Measurements from ENCODE around the gene L3MBTL4. TPM values are rescaled to one million over a fixed set of nuclear protein-coding genes. Genes with fewer than 3 reads are reported as not detected.

L3MBTL4 gene
- total and polyA plus RNA-seq, 9 of the 15 experiments (the other 6 are each of a cell fraction or from before 2014, with no cell fraction given): not detected

- TF ChIP-seq ZNF707 (CRISPR knock-in tag; conservative IDR thresholded peaks at IDR 0.05): no peak
- TF ChIP-seq DPF2 (IDR thresholded peaks at IDR 0.05): no peak
- no peak for TF ChIP-seq PYGO2 (tag; IDR thresholded peaks at IDR 0.05)
- no peak for TF ChIP-seq PBX2 (CRISPR knock-in tag; IDR thresholded peaks at IDR 0.05; ENCODE audit: low read depth)
- TF ChIP-seq PBX2 (tag; conservative IDR thresholded peaks at IDR 0.05; ENCODE audit: low read depth): no peak
- TF ChIP-seq MTF1 (CRISPR knock-in tag; IDR thresholded peaks at IDR 0.05; ENCODE audit: borderline replicate concordance): no peak
Observed at GRCh38 chr18:5918205-5918858, 496.4 kb downstream of the L3MBTL4 start (continued).

GRCh38 chr18:5914951-5915350, 499.8 kb downstream of the L3MBTL4 start:
- intact Hi-C loops (cut with micrococcal nuclease) (no loop called here), in situ Hi-C loops (cut with MboI) (no loop called here)
- Histone ChIP-seq H3K4me3 (no peak overlapping the region), H3K36me3 (ENCODE audit: control insufficient read depth, insufficient read depth, low read length) (no peaks in the 10 kb centered on the region), H3K9me1 (ENCODE audit: control insufficient read depth, insufficient read depth, low read length) (no peaks in the 10 kb centered on the region), H3K27me3 (ENCODE audit: control insufficient read depth in 2 of 2, insufficient read depth in 2 of 2, low read length in 2 of 2) (no peaks in the 10 kb centered on the region), H4K20me1 (replicated peaks; ENCODE audit: control insufficient read depth, insufficient read depth, low read length) (no peaks in the 10 kb centered on the region), H3K79me2 (ENCODE audit: control insufficient read depth, insufficient read depth, low read length) (no peaks in the 10 kb centered on the region), H2AFZ (ENCODE audit: low read depth, low read length) (no peak overlapping the region), H3K9ac (ENCODE audit: insufficient read depth in 1 of 2, low read depth in 2 of 2, low read length in 2 of 2) (no peak overlapping the region), H3K4me2 (ENCODE audit: insufficient read depth, low read length) (no peak overlapping the region), H3K27ac (ENCODE audit: extremely low read depth, low read depth, low read length) (no peak overlapping the region), H3K9me3 (replicated peaks; ENCODE audit: control insufficient read depth, insufficient read depth, low read depth, low read length) (no peaks in the 10 kb centered on the region), H3K4me1 (replicated peaks in 1 of 2; ENCODE audit: control insufficient read depth in 2 of 2, insufficient read depth in 2 of 2, low read length in 2 of 2) (no peaks in the 10 kb centered on the region)
- CTCF ChIA-PET (ENCODE audit: low intra/inter-chr PET ratio): no interaction called here
- WGBS (ENCODE audit: insufficient coverage, low coverage, missing lambda C conversion rate): 2% methylated on average over 5 of the region's 5 CpGs
- BruUV-seq (replicated peaks): no TSS peak
- ATAC-seq: no peak
- DNase-seq (ENCODE audit: extremely low read depth in 1 of 4, low spot score in 3 of 4): no peak
- FAIRE-seq: no peak
- POLR2A ChIA-PET: no interaction called here
- TF ChIP-seq ZNF41 (CRISPR knock-in tag; conservative IDR thresholded peaks at IDR 0.05) (no peak), ZNF551 (CRISPR knock-in tag; IDR thresholded peaks at IDR 0.05) (no peak), SIN3B (IDR thresholded peaks at IDR 0.05; ENCODE audit: low read depth) (no peak), CEBPZ (IDR thresholded peaks at IDR 0.05; ENCODE audit: borderline replicate concordance, low read depth, low read length) (no peak), ERF (CRISPR knock-in tag; IDR thresholded peaks at IDR 0.05) (no peak), ZNF766 (CRISPR knock-in tag; conservative IDR thresholded peaks at IDR 0.05) (no peak), HMBOX1 (IDR thresholded peaks at IDR 0.05) (no peak)

Data from K562 (cell line).